Activated T-cell treated with anti-CD3 and anti-CD28 coated beads for 4 hours (primary cell): Measurements from ENCODE around the gene OR6C6.
"Not testable (repeated sequence)": the region's sequence is repeated elsewhere in the genome, so short reads cannot be mapped to it uniquely, and the experiment has no call there.

Experiments
- DNase-seq: peaks from one replicate; pipeline ENCODE4 v3.0.0-alpha.2; 2020

The OR6C6 gene

DNA sequence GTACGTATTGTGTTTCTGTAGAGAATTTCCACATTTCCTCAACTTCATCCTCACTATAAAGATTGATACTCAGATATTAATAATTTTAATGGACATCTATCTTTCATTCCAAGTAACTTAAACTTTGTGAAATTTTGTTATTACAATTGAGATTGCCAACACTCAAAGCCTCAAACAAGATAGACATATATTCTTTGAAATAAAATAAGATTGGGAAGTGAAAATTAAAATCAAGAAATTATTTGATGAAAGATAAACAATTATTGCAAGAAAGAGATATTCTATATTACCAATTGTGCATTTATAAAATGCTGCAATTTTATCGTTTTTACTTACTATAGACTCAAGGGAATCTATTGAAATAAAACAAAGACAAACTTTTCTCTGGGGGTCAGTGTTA, at the start of gene OR6C6:
Gene OR6C6, minus strand, starts transcription at position 101 of the 400 bp plus-strand sequence. CDS start 1,337 bp downstream, outside the sequence.
- no peak for DNase-seq

DNA sequence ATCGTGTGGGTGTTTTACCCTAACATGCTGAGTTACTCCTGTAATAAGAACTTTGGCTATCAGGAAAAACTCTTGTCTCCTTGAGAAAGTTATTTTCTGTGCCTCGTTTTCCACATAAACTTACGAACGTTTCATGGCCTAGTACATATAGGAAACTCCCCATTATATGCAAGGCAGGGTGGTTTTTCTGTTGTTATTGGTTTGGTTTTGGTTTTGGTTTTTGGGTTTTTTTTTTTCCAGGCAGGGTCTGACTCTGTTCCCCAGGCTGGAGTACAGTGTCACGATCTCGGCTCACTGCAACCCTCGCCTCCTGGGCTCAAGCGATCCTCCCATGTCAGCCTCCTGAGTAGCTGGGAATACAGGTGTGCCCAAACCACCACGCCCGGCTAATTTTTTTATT, 39.6 kb upstream of the OR6C6 start:
- no peak for DNase-seq

DNA sequence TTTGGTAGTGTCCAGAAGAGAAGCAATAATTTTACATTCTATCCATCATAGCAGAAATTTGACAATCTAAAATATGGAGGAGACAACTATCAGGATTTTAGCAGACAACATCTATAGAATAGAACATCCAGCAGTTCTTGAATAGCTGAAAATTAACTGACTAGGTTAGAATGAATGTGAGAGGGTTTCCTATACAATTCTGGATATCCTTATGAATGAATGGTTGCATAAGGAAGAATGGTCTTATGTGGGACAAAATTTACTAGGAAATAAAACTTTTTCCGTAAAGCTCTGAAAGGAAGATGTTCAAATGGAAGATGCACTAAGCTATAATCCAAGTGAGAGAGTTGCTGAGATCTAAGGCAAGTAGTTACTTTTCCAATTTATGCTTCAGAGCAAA, 34.1 kb upstream of the OR6C6 start, which contains the start of gene OR6C3:
Gene OR6C3, plus strand, starts transcription at position 301 of the 400 bp plus-strand sequence. CDS start 955 bp downstream, outside the sequence.
- no peak for DNase-seq

DNA sequence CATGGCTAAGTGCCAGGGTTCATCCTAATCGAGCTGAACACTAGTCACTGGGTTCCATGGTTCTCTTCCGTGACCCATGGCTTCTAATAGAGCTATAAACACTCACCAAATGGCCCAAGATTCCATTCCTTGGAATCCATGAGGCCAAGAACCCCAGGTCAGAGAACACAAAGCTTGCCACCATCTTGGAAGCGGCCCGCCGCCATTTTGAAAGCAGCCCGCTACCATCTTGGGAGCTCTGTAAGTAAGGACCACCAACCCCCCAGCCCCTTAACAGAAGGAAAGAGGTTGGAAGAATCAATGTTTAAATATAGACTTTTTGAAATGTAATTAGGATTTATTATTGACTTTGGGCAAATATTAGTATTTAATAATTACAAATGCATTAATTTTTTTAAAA, 29.4 kb upstream of the OR6C6 start:
- not testable (repeated sequence) for DNase-seq

DNA sequence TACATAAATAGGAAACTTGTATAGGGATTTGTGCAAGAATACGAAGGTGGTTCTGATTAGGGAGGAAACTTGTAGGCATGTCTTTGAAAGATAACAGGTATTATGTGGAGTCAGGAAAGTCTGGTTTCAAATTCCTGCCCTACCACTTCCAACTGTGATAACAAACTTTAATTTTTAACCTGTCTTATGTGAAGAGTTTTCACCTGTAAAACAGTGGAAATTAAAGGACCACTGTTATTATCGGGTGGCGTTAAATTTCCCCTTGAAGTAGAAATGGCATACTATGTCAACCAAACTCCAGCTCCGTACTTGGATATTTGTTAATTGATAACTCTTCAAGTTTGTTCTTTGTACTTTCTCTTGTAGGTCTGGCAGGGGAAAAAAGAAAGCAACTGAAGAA, 23.8 kb upstream of the OR6C6 start:
- DNase-seq, result no peak

DNA sequence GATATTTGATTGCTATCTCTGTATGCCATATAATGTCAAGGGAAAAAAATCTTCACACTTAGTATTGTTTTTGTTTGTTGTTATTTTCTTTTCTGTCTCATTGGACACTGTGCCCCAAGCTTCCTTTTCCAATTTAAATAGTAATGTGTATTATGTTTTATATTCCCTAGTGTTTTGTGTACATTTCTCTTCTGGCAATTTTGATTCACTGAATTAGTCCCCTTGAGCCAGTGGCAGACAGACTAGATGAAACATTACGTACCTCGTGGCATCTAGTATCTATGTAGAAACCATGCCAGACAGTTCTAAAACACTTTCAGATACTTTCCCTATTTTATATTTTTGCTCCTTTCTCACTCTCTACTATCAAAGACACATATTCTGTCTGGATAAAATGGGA, 17.7 kb upstream of the OR6C6 start, which contains the start of gene OR6C1:
Gene OR6C1, plus strand, starts transcription at position 301 of the 400 bp plus-strand sequence. CDS start 6,257 bp downstream, outside the sequence.
- no peak for DNase-seq

DNA sequence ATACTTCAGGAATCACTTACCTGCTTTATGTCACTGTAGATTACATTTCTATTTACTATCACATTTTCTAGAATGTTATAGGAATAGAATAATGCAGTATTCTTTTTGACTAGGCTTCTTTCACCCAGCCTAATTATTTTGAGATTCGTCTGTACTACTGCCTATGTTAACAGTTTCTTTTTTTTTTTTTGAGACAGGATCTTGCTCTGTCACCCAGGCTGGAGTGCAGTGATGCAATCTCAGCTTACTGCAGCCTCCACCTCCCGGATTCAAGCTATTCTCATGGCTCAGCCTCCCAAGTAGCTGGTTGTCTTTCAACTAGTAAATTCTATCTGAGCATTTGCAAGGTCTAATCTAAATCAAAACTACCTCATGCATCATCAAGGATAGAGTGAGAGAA, 6.4 kb downstream of the OR6C6 start:
- no peak for DNase-seq

DNA sequence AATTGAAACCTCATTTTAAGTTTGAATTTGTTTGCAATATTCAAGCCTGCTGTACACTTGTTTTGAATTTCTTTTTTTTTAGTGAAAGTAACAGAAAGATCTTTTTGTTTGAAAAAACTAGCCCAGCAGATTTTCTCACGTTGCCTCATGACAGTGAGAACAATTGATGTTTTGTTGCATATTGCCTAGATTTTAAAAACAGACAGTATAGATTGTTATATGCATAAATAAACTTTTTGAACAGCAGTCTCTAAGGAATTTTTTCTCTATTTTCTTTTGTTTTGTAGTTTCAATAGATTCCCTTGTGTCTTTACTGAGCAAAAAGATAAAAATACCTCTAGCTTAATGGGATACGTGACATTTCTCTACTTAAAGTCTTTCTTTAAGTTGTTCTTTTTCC, 15.4 kb downstream of the OR6C6 start:
- DNase-seq, result no peak

DNA sequence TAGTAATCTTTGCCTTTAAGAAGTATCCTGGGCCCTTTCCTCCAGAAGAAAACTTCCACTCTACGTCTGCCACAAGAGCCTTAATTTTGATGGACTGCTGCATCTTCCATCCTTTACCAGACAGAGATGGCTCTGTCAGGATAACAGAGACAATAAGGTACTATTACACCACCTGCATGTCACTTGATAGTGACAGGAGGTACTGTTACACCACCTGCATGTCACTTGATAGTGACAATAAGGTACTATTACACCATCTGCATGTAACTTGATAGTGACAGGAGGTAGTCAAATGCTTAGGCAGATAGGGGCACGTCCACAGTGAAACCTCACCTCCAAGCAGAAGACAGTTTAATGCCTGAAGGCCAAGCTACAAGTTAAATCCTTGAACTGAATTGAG, 38.1 kb downstream of the OR6C6 start:
- DNase-seq, result no peak

DNA sequence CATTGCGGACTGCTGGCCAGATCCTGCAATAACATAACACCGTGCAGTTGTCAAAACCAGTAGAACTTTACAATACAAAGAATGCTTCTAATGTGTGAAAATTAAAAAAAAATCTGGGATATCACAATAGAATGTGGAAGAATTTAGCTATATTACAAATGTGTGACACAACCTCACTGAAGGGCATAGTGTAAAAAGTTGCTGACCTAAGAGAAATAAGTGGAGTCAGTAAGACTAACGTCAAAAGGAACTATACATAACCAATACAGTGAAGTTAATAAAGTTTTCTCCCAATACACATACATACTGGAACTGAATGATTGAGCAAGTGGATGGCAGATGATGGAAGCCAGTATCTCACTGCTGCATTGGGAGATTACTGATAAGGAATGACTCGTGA, 39.5 kb downstream of the OR6C6 start:
- no peak for DNase-seq

DNA sequence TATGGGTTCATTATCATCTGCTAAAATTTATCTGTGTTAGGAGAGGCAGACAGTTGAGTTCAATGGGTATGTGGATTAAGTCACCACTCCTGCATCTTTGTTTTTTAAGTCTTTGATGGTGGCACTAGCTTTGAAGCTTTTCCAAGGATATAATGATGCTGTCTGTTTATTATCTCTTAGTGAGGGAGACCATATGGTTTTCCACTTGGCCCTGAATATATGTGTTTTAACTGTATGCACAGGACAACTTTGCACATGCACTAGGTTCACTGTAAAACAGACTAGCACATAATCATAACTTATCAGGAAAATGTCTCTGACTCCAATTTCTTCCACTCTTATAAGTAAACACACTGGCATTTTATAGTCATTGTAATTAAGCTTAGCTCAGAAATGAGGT, 43.1 kb downstream of the OR6C6 start:
- no peak for DNase-seq

DNA sequence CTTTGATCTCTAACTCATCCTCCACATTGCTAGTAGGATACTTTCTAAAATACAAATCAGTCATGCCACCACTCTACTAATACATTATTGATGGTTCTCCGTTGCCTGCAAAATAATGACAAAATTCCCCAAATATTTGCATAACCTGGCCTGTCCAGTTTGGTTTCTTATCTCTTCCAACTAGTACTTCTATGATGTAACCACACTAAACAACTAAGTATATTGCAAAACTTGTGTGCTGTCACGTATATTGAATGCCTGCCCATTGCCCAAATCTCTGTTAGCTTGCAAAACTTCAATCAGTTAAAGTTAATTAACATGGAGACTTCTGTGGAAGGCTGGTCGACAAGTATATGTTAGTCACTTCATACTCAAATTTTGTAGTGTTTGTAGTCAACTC, 45.4 kb downstream of the OR6C6 start:
- no peak for DNase-seq

DNA sequence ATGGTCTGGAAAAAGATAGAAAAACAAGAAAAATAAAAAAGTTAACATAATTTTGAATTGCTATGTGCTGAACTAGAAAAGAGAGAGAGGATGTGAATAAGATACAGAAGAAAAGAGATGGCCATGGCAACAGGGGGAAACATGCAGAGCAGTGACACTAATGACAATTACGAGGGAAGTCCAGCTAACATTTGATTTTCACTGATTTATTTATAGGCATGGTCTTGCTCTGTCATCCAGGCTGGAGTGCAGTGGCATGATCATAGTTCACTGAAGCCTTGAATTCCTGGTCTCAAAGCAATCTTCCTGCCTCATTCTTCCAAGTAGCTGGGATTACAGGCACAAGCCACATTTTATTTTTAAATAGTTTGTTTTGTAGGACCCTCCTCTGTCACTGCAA, 50.2 kb downstream of the OR6C6 start:
- no peak for DNase-seq

DNA sequence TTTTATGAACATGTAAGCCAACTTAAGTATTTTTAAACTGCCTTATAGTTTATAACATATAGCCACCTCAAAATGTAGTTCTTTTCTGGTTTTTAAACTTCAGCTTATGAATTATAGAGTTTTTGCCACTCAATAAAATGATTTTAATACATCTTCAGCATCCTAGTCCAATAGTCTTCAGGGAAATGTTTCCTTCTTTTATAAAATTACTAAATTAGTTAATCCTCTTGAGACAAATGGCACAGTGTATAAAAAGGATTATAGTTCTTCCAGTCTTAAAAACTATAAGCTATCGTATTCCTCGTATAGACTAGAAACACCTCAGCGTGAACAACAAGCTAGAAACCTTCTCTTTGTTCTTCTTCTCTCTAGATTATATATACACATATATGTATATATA, 52.1 kb downstream of the OR6C6 start, which contains the start of gene OR6C74:
Gene OR6C74, plus strand, starts transcription at position 301 of the 400 bp plus-strand sequence. CDS start 2,679 bp downstream, outside the sequence.
- no peak for DNase-seq
